Measurements from ENCODE around the gene SLC39A2.
"Not testable (repeated sequence)": the region's sequence is repeated elsewhere in the genome, so short reads cannot be mapped to it uniquely, and the experiment has no call there.

The SLC39A2 gene

GRCh38 chr14:20998674-20999366 is at the start of gene SLC39A2:
TSS of gene SLC39A2 (plus strand) at chr14:20999293. CDS start at chr14:20999447, 154 bp downstream.
- DNase-seq: no peak

GRCh38 chr14:20954736-20955537 is 44.2 kb upstream of the SLC39A2 start, which contains the start of gene RNASE2:
TSS of gene RNASE2 (plus strand) at chr14:20955487. CDS start at chr14:20955772, 285 bp downstream.
- peak; percentile 16 for DNase-seq

- DNase-seq: not testable (repeated sequence)
Observed at GRCh38 chr14:20955538-20955873, 43.6 kb upstream of the SLC39A2 start.

GRCh38 chr14:20956376-20956976 is 42.6 kb upstream of the SLC39A2 start:
- no peak for DNase-seq

- DNase-seq: not testable (repeated sequence)
Observed at GRCh38 chr14:20958946-20959345, 40.1 kb upstream of the SLC39A2 start.

GRCh38 chr14:20969336-20969735 is 29.8 kb upstream of the SLC39A2 start:
- DNase-seq: no peak

- DNase-seq: no peak
Observed at GRCh38 chr14:20970647-20970982, 28.5 kb upstream of the SLC39A2 start.

GRCh38 chr14:20970983-20971704 is 27.9 kb upstream of the SLC39A2 start:
- DNase-seq: peak; percentile 83

GRCh38 chr14:20971705-20972021 is 27.4 kb upstream of the SLC39A2 start:
- DNase-seq: no peak

GRCh38 chr14:20973501-20973900 is 25.6 kb upstream of the SLC39A2 start:
- DNase-seq: no peak

GRCh38 chr14:20976291-20976690 is 22.8 kb upstream of the SLC39A2 start:
- DNase-seq: no peak

- no peak for DNase-seq
Observed at GRCh38 chr14:20978687-20979086, 20.4 kb upstream of the SLC39A2 start.

GRCh38 chr14:20980906-20981305 is 18.2 kb upstream of the SLC39A2 start:
- DNase-seq: no peak

- DNase-seq: no peak
Observed at GRCh38 chr14:20982646-20983369, 16.3 kb upstream of the SLC39A2 start.

GRCh38 chr14:20985650-20986049 is 13.4 kb upstream of the SLC39A2 start:
- not testable (repeated sequence) for DNase-seq

- no peak for DNase-seq
Observed at GRCh38 chr14:20986811-20987210, 12.3 kb upstream of the SLC39A2 start.

GRCh38 chr14:20988717-20989470 is 10.2 kb upstream of the SLC39A2 start:
- DNase-seq: peak; percentile 13

- no peak for DNase-seq
Observed at GRCh38 chr14:20989471-20989786, 9.7 kb upstream of the SLC39A2 start.

GRCh38 chr14:20989787-20990600 is 9.1 kb upstream of the SLC39A2 start, which contains the start of gene METTL17:
TSS of gene METTL17 (plus strand) at chr14:20989980. CDS start at chr14:20990003, 23 bp downstream.
- DNase-seq: peak; percentile 99

- no peak for DNase-seq
Observed at GRCh38 chr14:20996521-20996920, 2.6 kb upstream of the SLC39A2 start.

GRCh38 chr14:20997115-20997514 is 2.0 kb upstream of the SLC39A2 start:
- no peak for DNase-seq

Data from hematopoietic multipotent progenitor cell treated with erythropoietin and hydrocortisone succinate and interleukin-3 and kit ligand, for 8 days (in vitro differentiated cells).